Upper lobe of left lung (tissue), 6 donors: ENCODE data around the gene SERINC2. TPM values are rescaled to one million over a fixed set of nuclear protein-coding genes. Genes with fewer than 3 reads are reported as not detected.

Experiments
- ATAC-seq, 2 donors: fragments of 200-7000 bp; cut with Tn5 transposase; one replicate each; pipeline ENCODE4 v1.9.1; 2022; ENCODE audit warnings: mild to moderate bottlenecking in 2 of 2, moderate library complexity in 2 of 2; ENCODE audit not compliant: low FRiP score in 2 of 2
- DNase-seq, 2 donors: peaks; one replicate each; pipeline ENCODE4 v3.0.0-alpha.2; 2019 to 2020
- H3K27ac ChIP-seq, 4 donors: fragments of 200-600 bp; sonication (generic); one replicate each; pipeline ENCODE4 v1.5.1; 2016 to 2019
- H3K27me3 ChIP-seq, 4 donors: fragments of 200-600 bp; sonication (generic); one replicate each; pipeline ENCODE4 v1.5.1; 2017 to 2019
- H3K36me3 ChIP-seq, 4 donors: fragments of 200-600 bp; sonication (generic); one replicate each; pipeline ENCODE4 v1.5.1; 2016 to 2019
- H3K4me1 ChIP-seq, 4 donors: fragments of 200-600 bp; sonication (generic); one replicate each; pipeline ENCODE4 v1.5.1; 2018 to 2019
- H3K4me3 ChIP-seq, 4 donors: fragments of 200-600 bp; sonication (generic); one replicate each; pipeline ENCODE4 v1.5.1; 2017 to 2019; ENCODE audit warnings: mild to moderate bottlenecking in 2 of 4, moderate library complexity in 1 of 4
- H3K9me3 ChIP-seq, 4 donors: fragments of 200-600 bp; sonication (generic); one replicate each; pipeline ENCODE4 v1.5.1; 2018 to 2019
- CTCF ChIP-seq, 6 experiments: fragments of 450-650 bp in 4 of 6; fragments of 200-600 bp in 2 of 6; sonication (generic) in 2 of 6; IDR thresholded peaks; one replicate each; pipeline ENCODE4 v1.5.1; 2016 to 2019; ENCODE audit warnings: antibody characterized with exemption in 6 of 6
- EP300 ChIP-seq, 4 donors: sonication (generic); formaldehyde crosslinking; IDR thresholded peaks; one replicate each; pipeline ENCODE4 v1.5.1; 2017; ENCODE audit warnings: antibody characterized with exemption in 4 of 4, control low read depth in 2 of 4
- POLR2A ChIP-seq, 4 donors: fragments of 450-650 bp; IDR thresholded peaks; one replicate each; pipeline ENCODE4 v1.5.1; 2016 to 2017; ENCODE audit warnings: antibody characterized with exemption in 4 of 4, mild to moderate bottlenecking in 2 of 4
- POLR2AphosphoS5 ChIP-seq, 2 donors: sonication (generic); formaldehyde crosslinking; IDR thresholded peaks; one replicate each; pipeline ENCODE4 v1.5.1; 2017; ENCODE audit warnings: antibody characterized with exemption in 2 of 2
- WGBS, 2 donors: methylation state at CpG; one replicate each; pipeline ENCODE4 v1.1.5; 2017 to 2018; 5-methylcytosine and 5-hydroxymethylcytosine counted together
- total RNA-seq, 6 donors: library from RNA; depleted of rRNA in 4 of 6; stranded (reverse); fragments of >200 nt in 4 of 6; gene quantifications; one replicate each; pipeline versions ENCODE4 v1.1.0 to v1.2.1, GENCODE V29; 2016 to 2021
- donor health status: DM: no; HTN: no; CAD: no; lungs with moderate emphysema.
- donor health status: DM: no; HTN: yes; CAD: no; lungs with severe emphysema.

The SERINC2 gene
- total RNA-seq, 6 donors from 2014 or later: 32.3 to 45.9 (median 42.1) TPM

- no peak overlapping the region for H3K27ac ChIP-seq
- H3K9me3 ChIP-seq: no peaks in the 10 kb centered on the region
- H3K4me3 ChIP-seq: no peak overlapping the region
- DNase-seq (no peak), ATAC-seq (no peak)
- H3K27me3 ChIP-seq: no peaks in the 10 kb centered on the region
- TF ChIP-seq EP300 (IDR thresholded peaks at IDR 0.05): no peak
- TF ChIP-seq CTCF (IDR thresholded peaks at IDR 0.05): no peak
- TF ChIP-seq POLR2A (IDR thresholded peaks at IDR 0.05): no peak
- TF ChIP-seq POLR2AphosphoS5 (IDR thresholded peaks at IDR 0.05): no peak
- no peaks in the 10 kb centered on the region for H3K36me3 ChIP-seq
- WGBS, 2 donors: 85 to 93% methylated on average over 2 of the region's 2 CpGs
- H3K4me1 ChIP-seq: peaks cover 3 to 10% (median 9%) of the 10 kb centered on the region in 4 donors
Measured at GRCh38 chr1:31398246-31398645, 14.8 kb upstream of the SERINC2 start.

GRCh38 chr1:31399976-31400375, 13.0 kb upstream of the SERINC2 start:
- H3K27me3 ChIP-seq: no peaks in the 10 kb centered on the region
- no peak for DNase-seq
- no peaks in the 10 kb centered on the region for H3K36me3 ChIP-seq
- no peak for ATAC-seq
- no peak overlapping the region for H3K4me3 ChIP-seq
- 47 to 53% methylated on average over 3 of the region's 3 CpGs for WGBS, 2 donors
- peaks cover under 1 to 1% (median 1%) of the 10 kb centered on the region in 4 donors for H3K4me1 ChIP-seq
- H3K27ac ChIP-seq: no peak overlapping the region
- TF ChIP-seq POLR2A (IDR thresholded peaks at IDR 0.05): no peak
- TF ChIP-seq POLR2AphosphoS5 (IDR thresholded peaks at IDR 0.05): no peak
- TF ChIP-seq EP300 (IDR thresholded peaks at IDR 0.05): no peak
- TF ChIP-seq CTCF (IDR thresholded peaks at IDR 0.05): no peak
- no peaks in the 10 kb centered on the region for H3K9me3 ChIP-seq

DNA sequence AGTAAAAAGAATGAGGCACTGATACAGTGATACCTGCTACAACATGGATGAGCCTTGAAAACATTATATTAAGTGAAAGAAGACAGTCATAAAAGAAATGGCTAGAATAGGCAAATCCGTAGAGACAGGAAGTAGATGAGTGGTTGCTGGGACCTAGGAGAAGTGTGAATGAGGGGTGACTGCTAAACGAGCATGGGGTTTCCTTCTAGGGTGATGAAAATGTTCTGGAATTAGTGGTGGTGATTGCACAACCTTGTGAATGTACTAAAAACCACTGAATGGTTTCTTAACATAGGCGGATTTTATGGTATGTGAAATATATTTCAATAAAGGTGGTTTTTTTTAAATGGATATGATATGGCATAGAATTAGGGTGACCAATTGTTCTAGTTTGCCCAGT, 12.6 kb upstream of the SERINC2 start:
- TF ChIP-seq POLR2AphosphoS5 (IDR thresholded peaks at IDR 0.05) (no peak), POLR2A (IDR thresholded peaks at IDR 0.05) (no peak), CTCF (IDR thresholded peaks at IDR 0.05) (no peak), EP300 (IDR thresholded peaks at IDR 0.05) (no peak)
- WGBS, 2 donors: 15 to 30% methylated on average over 3 of the region's 3 CpGs
- Histone ChIP-seq H3K27me3 (no peaks in the 10 kb centered on the region), H3K4me3 (no peak overlapping the region), H3K9me3 (no peaks in the 10 kb centered on the region), H3K27ac (no peak overlapping the region), H3K36me3 (no peaks in the 10 kb centered on the region), H3K4me1 (no peaks in the 10 kb centered on the region)
- DNase-seq: no peak
- no peak for ATAC-seq

DNA sequence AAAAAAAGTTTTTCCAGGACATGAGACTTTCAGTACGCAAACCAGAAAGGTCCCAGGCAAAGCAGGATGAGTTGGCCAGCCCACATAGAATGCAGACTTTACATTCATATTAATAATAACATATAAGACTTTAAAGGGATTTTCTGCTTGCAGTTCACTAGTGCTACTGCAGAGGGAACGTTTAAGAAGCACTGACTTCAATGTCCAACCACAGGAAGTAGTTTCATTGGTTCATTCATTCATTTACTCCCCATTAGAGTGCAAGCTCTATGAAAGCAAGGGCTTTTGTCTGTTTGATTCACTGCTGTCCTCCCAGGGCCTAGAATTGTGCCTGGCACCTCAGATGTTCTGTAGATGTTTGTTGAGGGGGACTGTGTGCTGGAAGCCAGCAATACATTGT, 11.8 kb upstream of the SERINC2 start:
- Histone ChIP-seq H3K4me3 (no peak overlapping the region), H3K27ac (no peak overlapping the region), H3K27me3 (no peaks in the 10 kb centered on the region), H3K36me3 (no peaks in the 10 kb centered on the region), H3K4me1 (no peaks in the 10 kb centered on the region), H3K9me3 (no peaks in the 10 kb centered on the region)
- WGBS, 2 donors: 47 to 61% methylated on average over 2 of the region's 2 CpGs
- ATAC-seq: no peak
- no peak for TF ChIP-seq CTCF (IDR thresholded peaks at IDR 0.05)
- no peak for TF ChIP-seq POLR2AphosphoS5 (IDR thresholded peaks at IDR 0.05)
- TF ChIP-seq EP300 (IDR thresholded peaks at IDR 0.05): no peak
- TF ChIP-seq POLR2A (IDR thresholded peaks at IDR 0.05): no peak
- no peak for DNase-seq

DNA sequence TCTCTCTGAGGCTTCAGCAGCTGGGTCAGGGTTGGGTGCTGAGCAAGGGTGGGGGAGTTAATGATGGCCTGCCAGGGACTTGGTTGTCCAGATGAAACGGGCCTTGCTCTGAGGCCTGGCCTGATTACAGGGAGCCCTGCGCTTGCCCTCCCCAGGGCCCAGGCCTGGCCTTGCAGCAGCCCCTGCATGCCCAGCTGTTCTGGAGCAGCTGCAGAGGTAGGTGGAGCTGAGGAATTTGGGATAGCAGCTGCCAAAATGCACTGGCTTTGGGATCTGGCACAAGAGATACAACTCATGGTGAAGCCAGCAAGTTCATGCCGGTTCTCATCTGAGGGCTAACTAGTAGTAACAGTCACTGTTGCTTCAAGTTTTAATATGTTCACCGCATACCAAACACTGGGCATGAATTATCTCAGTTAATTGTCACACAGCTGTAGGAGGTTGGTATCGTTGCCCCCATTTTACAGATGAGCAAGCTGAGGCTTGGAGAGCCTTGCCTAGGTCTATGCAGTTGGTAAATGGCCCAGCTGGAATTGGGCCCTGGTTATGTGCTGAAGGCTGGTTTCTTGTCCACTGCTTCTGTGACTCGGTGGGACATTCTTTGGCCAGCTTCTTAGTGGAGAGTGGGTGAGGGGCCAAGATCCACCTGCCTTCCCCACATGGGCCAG, 7.3 kb upstream of the SERINC2 start:
- DNase-seq (peak in 1 of 2 donors; percentile 57), ATAC-seq (no peak)
- H3K27me3 ChIP-seq: no peaks in the 10 kb centered on the region
- no peak overlapping the region for H3K27ac ChIP-seq
- TF ChIP-seq POLR2AphosphoS5 (IDR thresholded peaks at IDR 0.05): no peak
- TF ChIP-seq POLR2A (IDR thresholded peaks at IDR 0.05): no peak
- TF ChIP-seq EP300 (IDR thresholded peaks at IDR 0.05): no peak
- no peak for TF ChIP-seq CTCF (IDR thresholded peaks at IDR 0.05)
- H3K4me1 ChIP-seq: no peaks in the 10 kb centered on the region
- no peak overlapping the region for H3K4me3 ChIP-seq
- WGBS, 2 donors: 91 to 92% methylated on average over 5 to 6 of the region's 6 CpGs
- H3K9me3 ChIP-seq: no peaks in the 10 kb centered on the region
- no peaks in the 10 kb centered on the region for H3K36me3 ChIP-seq
